Neural cell (in vitro differentiated cells): Measurements from ENCODE around the gene TM2D3. TPM values are rescaled to one million over a fixed set of nuclear protein-coding genes. Genes with fewer than 3 reads are reported as not detected.

Experiments used
- H2AFZ ChIP-seq: fragments of 200-600, 300-800 bp; sonication (generic), shearing (Covaris generic); 2 replicates; pipeline ENCODE4 v1.6.0; 2014; ENCODE audit warnings: low read depth, mild to moderate bottlenecking, antibody characterized with exemption, low read length, moderate library complexity
- H3F3A ChIP-seq: fragments of 200-600 bp; shearing (Covaris generic); 2 replicates; pipeline ENCODE4 v1.6.1; 2016; ENCODE audit warnings: mild to moderate bottlenecking, moderate library complexity, mixed read lengths, antibody characterized with exemption, low read length; ENCODE audit not compliant: insufficient read depth, poor library complexity, severe bottlenecking
- H3K27ac ChIP-seq: fragments of 200-600, 300-800 bp; sonication (generic), shearing (Covaris generic); 2 replicates; pipeline ENCODE4 v1.5.1; 2014; ENCODE audit warnings: mild to moderate bottlenecking, low read length, moderate library complexity
- H3K27me3 ChIP-seq: fragments of 300-800, 200-600 bp; sonication (generic), shearing (Covaris generic); 2 replicates; pipeline ENCODE4 v1.6.0; 2014; ENCODE audit warnings: mild to moderate bottlenecking, low read depth, low read length, moderate library complexity; ENCODE audit not compliant: insufficient read depth
- H3K36me3 ChIP-seq: fragments of 300-800, 200-600 bp; sonication (generic), shearing (Covaris generic); 2 replicates; pipeline ENCODE4 v1.5.1; 2014; ENCODE audit warnings: mild to moderate bottlenecking, antibody characterized with exemption, low read length, moderate library complexity; ENCODE audit not compliant: insufficient read depth
- H3K4me2 ChIP-seq: fragments of 300-800, 200-600 bp; sonication (generic), shearing (Covaris generic); 2 replicates; pipeline ENCODE4 v1.6.0; 2014; ENCODE audit warnings: mild to moderate bottlenecking, low read length
- H3K4me3 ChIP-seq: fragments of 300-800, 200-600 bp; sonication (generic), shearing (Covaris generic); 2 replicates; pipeline ENCODE4 v1.5.1; 2014; ENCODE audit warnings: mild to moderate bottlenecking, low read length, moderate library complexity
- H3K79me2 ChIP-seq: fragments of 200-600 bp; shearing (Covaris generic); replicated peaks from 2 replicates; pipeline ENCODE4 v1.6.0; 2014; ENCODE audit warnings: mild to moderate bottlenecking, low read length, moderate library complexity; ENCODE audit not compliant: insufficient read depth
- H3K9ac ChIP-seq: fragments of 300-800, 200-600 bp; sonication (generic), shearing (Covaris generic); 2 replicates; pipeline ENCODE4 v1.6.1; 2016; ENCODE audit warnings: mild to moderate bottlenecking, low read length, mixed read lengths
- H3K9me2 ChIP-seq: fragments of 200-600 bp; shearing (Covaris generic); 2 replicates; pipeline ENCODE4 v1.6.1; 2016; ENCODE audit warnings: mild to moderate bottlenecking, low read length, mixed read lengths; ENCODE audit not compliant: insufficient read depth
- H3K9me3 ChIP-seq: fragments of 200-600, 300-800 bp; sonication (generic), shearing (Covaris generic); 2 replicates; pipeline ENCODE4 v1.6.1; 2016; ENCODE audit warnings: mild to moderate bottlenecking, mixed run types, low read length, moderate library complexity, mixed read lengths
- H4K20me1 ChIP-seq: fragments of 200-600 bp; shearing (Covaris generic); 2 replicates; pipeline ENCODE4 v1.6.1; 2016; ENCODE audit warnings: mild to moderate bottlenecking, mixed run types; ENCODE audit not compliant: insufficient read depth
- CTCF ChIP-seq: fragments of 450-650 bp; IDR thresholded peaks from 2 replicates; pipeline ENCODE4 v1.5.1; 2014; ENCODE audit warnings: antibody characterized with exemption, mild to moderate bottlenecking, moderate library complexity; ENCODE audit not compliant: poor library complexity, severe bottlenecking
- EZH2 ChIP-seq: fragments of 200-600, 300-800 bp; shearing (Covaris generic), sonication (generic); IDR thresholded peaks from 2 replicates; pipeline ENCODE4 v1.6.1; 2014; ENCODE audit warnings: antibody characterized with exemption, low read length, borderline replicate concordance, mild to moderate bottlenecking; ENCODE audit not compliant: insufficient read depth, poor library complexity, severe bottlenecking
- MXI1 ChIP-seq: fragments of 450-650 bp; conservative IDR thresholded peaks from 2 replicates; pipeline ENCODE4 v1.6.1; 2014; ENCODE audit warnings: antibody characterized with exemption, mild to moderate bottlenecking; ENCODE audit not compliant: poor library complexity, severe bottlenecking
- POLR2AphosphoS5 ChIP-seq: IDR thresholded peaks from 2 replicates; pipeline ENCODE4 v1.6.1; 2012
- RAD21 ChIP-seq: fragments of 450-650 bp; conservative IDR thresholded peaks from 2 replicates; pipeline ENCODE4 v1.6.1; 2014; ENCODE audit warnings: antibody characterized with exemption, mild to moderate bottlenecking, moderate library complexity
- REST ChIP-seq: IDR thresholded peaks from 2 replicates; pipeline ENCODE4 v1.6.1; 2012; ENCODE audit warnings: borderline replicate concordance
- SMC3 ChIP-seq: fragments of 450-650 bp; conservative IDR thresholded peaks from 2 replicates; pipeline ENCODE4 v1.6.1; 2014; ENCODE audit warnings: antibody characterized with exemption, mild to moderate bottlenecking, moderate library complexity; ENCODE audit not compliant: poor library complexity
- TAF1 ChIP-seq: IDR thresholded peaks from 2 replicates; pipeline ENCODE4 v1.6.1; 2012; ENCODE audit warnings: low read depth
- polyA plus RNA-seq: library from polyadenylated mRNA; depleted of rRNA; stranded (reverse); fragments of >200 nt; gene quantifications from 2 replicates; pipeline ENCODE4 v1.2.3, GENCODE V29; 2014

Gene TM2D3
- polyA plus RNA-seq, 1 donor from 2014 or later, result 343 TPM

- H3K79me2 ChIP-seq, result no peaks in the 10 kb centered on the region
- H4K20me1 ChIP-seq, result no peaks in the 10 kb centered on the region
- no peak overlapping the region for H3K4me2 ChIP-seq
- no peak overlapping the region for H2AFZ ChIP-seq
- H3K27me3 ChIP-seq, result no peaks in the 10 kb centered on the region
- no peak overlapping the region for H3K4me3 ChIP-seq
- no peaks in the 10 kb centered on the region for H3K9me2 ChIP-seq
- TF ChIP-seq RAD21 (no peak), TAF1 (no peak), REST (no peak), SMC3 (no peak), POLR2AphosphoS5 (no peak)
- no peaks in the 10 kb centered on the region for H3K36me3 ChIP-seq
- no peaks in the 10 kb centered on the region for H3F3A ChIP-seq
- H3K9ac ChIP-seq, result no peak overlapping the region
- H3K9me3 ChIP-seq, result no peaks in the 10 kb centered on the region
- no peak overlapping the region for H3K27ac ChIP-seq
Measured at GRCh38 chr15:101613130-101614000, 38.8 kb downstream of the TM2D3 start.

- Histone ChIP-seq H3K9me3 (no peaks in the 10 kb centered on the region), H3K27ac (no peak overlapping the region), H3K4me2 (no peak overlapping the region), H3K79me2 (no peaks in the 10 kb centered on the region), H3F3A (no peaks in the 10 kb centered on the region), H3K27me3 (no peaks in the 10 kb centered on the region), H4K20me1 (no peaks in the 10 kb centered on the region), H2AFZ (no peak overlapping the region), H3K9me2 (no peaks in the 10 kb centered on the region), H3K9ac (no peak overlapping the region), H3K4me3 (no peak overlapping the region), H3K36me3 (no peaks in the 10 kb centered on the region)
- no peak for TF ChIP-seq POLR2AphosphoS5
- TF ChIP-seq TAF1, result no peak
- no peak for TF ChIP-seq RAD21
Measured at GRCh38 chr15:101612676-101613075, 39.5 kb downstream of the TM2D3 start.

- no peak overlapping the region for H3K27ac ChIP-seq
- H3F3A ChIP-seq, result no peaks in the 10 kb centered on the region
- no peak overlapping the region for H3K9ac ChIP-seq
- no peaks in the 10 kb centered on the region for H3K79me2 ChIP-seq
- no peak overlapping the region for H3K4me3 ChIP-seq
- no peaks in the 10 kb centered on the region for H3K27me3 ChIP-seq
- H4K20me1 ChIP-seq, result no peaks in the 10 kb centered on the region
- no peaks in the 10 kb centered on the region for H3K9me3 ChIP-seq
- no peaks in the 10 kb centered on the region for H3K9me2 ChIP-seq
- H3K36me3 ChIP-seq, result no peaks in the 10 kb centered on the region
- no peak overlapping the region for H3K4me2 ChIP-seq
- no peak overlapping the region for H2AFZ ChIP-seq
- no peak for TF ChIP-seq EZH2
- TF ChIP-seq CTCF, result no peak
- no peak for TF ChIP-seq MXI1
- TF ChIP-seq RAD21, result no peak
Measured at GRCh38 chr15:101611580-101612299, 40.4 kb downstream of the TM2D3 start.
